Keratinocyte (primary cell): ENCODE results near the gene FAM120A. TPM values are rescaled to one million over a fixed set of nuclear protein-coding genes. Genes with fewer than 3 reads are reported as not detected.

Source experiments
- DNase-seq: peaks from one replicate; pipeline ENCODE4 v3.0.0-alpha.2; 2011; ENCODE audit warnings: low read depth, missing footprints, low spot score
- FAIRE-seq: peaks from 2 replicates; lab custom pipeline; 2011; peaks lifted over from hg19 to GRCh38; lab: Jason Lieb, UNC
- H2AFZ ChIP-seq: 2 replicates; pipeline ENCODE4 v1.6.0; 2012; ENCODE audit warnings: low read length, control low read depth, inconsistent platforms; ENCODE audit not compliant: control insufficient read depth
- H3K27ac ChIP-seq: 2 replicates; pipeline ENCODE4 v1.5.1; 2011; ENCODE audit warnings: low read length; ENCODE audit not compliant: control insufficient read depth, insufficient read depth
- H3K27me3 ChIP-seq: 3 replicates; pipeline ENCODE4 v1.6.0; 2011; ENCODE audit warnings: low read length; ENCODE audit not compliant: control insufficient read depth, insufficient read depth; ENCODE audit errors: extremely low read depth
- H3K36me3 ChIP-seq, 2 experiments: 2 replicates in 1 of 2; 3 replicates in 1 of 2; pipeline ENCODE4 v1.5.1; 2011; ENCODE audit warnings: low read length in 2 of 2, mild to moderate bottlenecking in 1 of 2; ENCODE audit not compliant: control insufficient read depth in 2 of 2, insufficient read depth in 2 of 2; ENCODE audit errors: extremely low read depth in 1 of 2
- H3K4me1 ChIP-seq: 3 replicates; pipeline ENCODE4 v1.5.1; 2011; ENCODE audit warnings: low read length; ENCODE audit not compliant: control insufficient read depth, insufficient read depth; ENCODE audit errors: extremely low read depth
- H3K4me2 ChIP-seq: 3 replicates; pipeline ENCODE4 v1.6.0; 2011; ENCODE audit warnings: low read depth, low read length; ENCODE audit not compliant: control insufficient read depth, insufficient read depth; ENCODE audit errors: extremely low read depth
- H3K4me3 ChIP-seq, 3 experiments: fragments of 200-600 bp in 1 of 3; sonication (generic) in 1 of 3; 2 replicates in 2 of 3; 3 replicates in 1 of 3; pipeline ENCODE4 v1.5.1; 2011 to 2016; ENCODE audit warnings: low read length in 3 of 3, mild to moderate bottlenecking in 3 of 3, control low read depth in 2 of 3, inconsistent platforms in 1 of 3, low read depth in 1 of 3, mixed read lengths in 1 of 3, mixed run types in 1 of 3, moderate library complexity in 1 of 3; ENCODE audit not compliant: control insufficient read depth in 2 of 3, insufficient read depth in 2 of 3; ENCODE audit errors: extremely low read depth in 1 of 3
- H3K79me2 ChIP-seq: 2 replicates; pipeline ENCODE4 v1.6.0; 2012; ENCODE audit warnings: low read length; ENCODE audit not compliant: control insufficient read depth, insufficient read depth
- H3K9ac ChIP-seq: 3 replicates; pipeline ENCODE4 v1.6.0; 2011; ENCODE audit warnings: low read length; ENCODE audit not compliant: control insufficient read depth, insufficient read depth; ENCODE audit errors: extremely low read depth
- H3K9me1 ChIP-seq: 3 replicates; pipeline ENCODE4 v1.6.0; 2011; ENCODE audit warnings: low read length; ENCODE audit not compliant: control insufficient read depth, insufficient read depth; ENCODE audit errors: extremely low read depth
- H3K9me3 ChIP-seq: 2 replicates; pipeline ENCODE4 v1.5.1; 2012; ENCODE audit warnings: low read depth, low read length; ENCODE audit not compliant: control insufficient read depth
- H4K20me1 ChIP-seq: 3 replicates; pipeline ENCODE4 v1.6.0; 2011; ENCODE audit warnings: low read length; ENCODE audit not compliant: control insufficient read depth, insufficient read depth; ENCODE audit errors: extremely low read depth
- EZH2 ChIP-seq: IDR thresholded peaks from one replicate; pipeline ENCODE4 v1.6.1; 2012; ENCODE audit warnings: inconsistent platforms, mild to moderate bottlenecking, low read length, moderate library complexity
- dilution Hi-C: fragments of 300-500 bp; cut with MboI; formaldehyde crosslinking; loops from one replicate; pipeline ENCODE4 v1.7.0; 2020; ENCODE audit warnings: low sequenced_read_pairs; ENCODE audit not compliant: extremely low pct_ligation_motif_present
- polyA plus RNA-seq, 5 experiments: library from polyadenylated mRNA; depleted of rRNA in 3 of 5; stranded (reverse) in 3 of 5; stranded (forward) in 1 of 5; unstranded in 1 of 5; fragments of >200 nt; gene quantifications; 1 replicate in 1 of 5; 2 replicates in 3 of 5; 3 replicates in 1 of 5; pipeline versions ENCODE4 v1.2.1 to v1.2.3, GENCODE V29; 2011 to 2012; ENCODE audit warnings: missing spikeins in 2 of 5, low read depth in 1 of 5, low replicate concordance in 1 of 5
- TF ChIP-seq, protein P1 (sequence below), 3 experiments: IDR thresholded peaks in 1 of 3; conservative IDR thresholded peaks in 1 of 3; optimal IDR thresholded peaks in 1 of 3; 2 replicates in 2 of 3; 3 replicates in 1 of 3; pipeline versions ENCODE3 to v1.5.1; 2011; ENCODE audit warnings: low read length in 3 of 3, mild to moderate bottlenecking in 3 of 3, moderate library complexity in 2 of 3, control low read depth in 1 of 3, inconsistent platforms in 1 of 3; ENCODE audit not compliant: insufficient read depth in 2 of 3; ENCODE audit errors: extremely low read depth in 1 of 3

Gene FAM120A
- polyA plus RNA-seq, 1 donor (not counting 4 experiments of a cell fraction or from before 2014, with no cell fraction given): 79.2 TPM

DNA sequence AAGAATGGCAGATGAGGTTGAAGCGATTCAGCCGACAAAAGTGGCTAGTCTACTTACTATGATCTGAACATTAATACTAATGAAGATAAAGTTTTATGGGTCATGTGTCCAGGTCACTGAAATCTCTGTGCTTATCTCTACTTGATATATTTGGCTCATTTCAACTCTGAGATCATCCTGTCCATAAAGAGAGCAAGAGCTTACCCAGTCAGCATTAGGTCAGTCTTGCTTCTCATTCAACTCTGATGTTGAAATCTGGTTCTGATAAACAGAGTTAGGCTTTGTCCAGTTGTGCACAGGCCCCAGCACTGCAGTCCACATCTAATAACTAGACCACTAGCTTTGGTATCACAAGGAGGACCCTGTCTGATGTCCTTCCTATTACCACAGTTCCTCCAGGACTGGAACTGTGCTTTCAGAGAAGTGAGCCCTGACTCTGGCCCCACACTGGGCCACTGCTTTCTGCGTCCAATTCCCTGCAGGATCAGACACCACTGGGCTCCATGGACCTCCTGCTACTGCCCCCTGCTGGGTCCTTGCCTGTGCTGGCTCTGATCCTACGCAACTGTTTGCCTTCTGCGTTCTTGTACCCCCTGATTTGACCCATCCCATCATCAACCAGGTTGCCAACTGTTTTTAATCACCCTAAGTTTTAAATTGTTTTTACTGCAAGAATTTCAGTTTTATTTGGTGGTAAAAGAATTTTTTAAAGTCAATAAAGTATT, 23.7 kb upstream of the FAM120A start:
- Histone ChIP-seq H4K20me1 (no peaks in the 10 kb centered on the region), H3K27me3 (peaks cover 3% of the 10 kb centered on the region), H3K79me2 (no peaks in the 10 kb centered on the region), H3K36me3 (no peaks in the 10 kb centered on the region), H3K4me3 (no peak overlapping the region), H3K4me1 (no peaks in the 10 kb centered on the region), H3K9ac (no peak overlapping the region), H3K4me2 (no peak overlapping the region), H3K9me1 (no peaks in the 10 kb centered on the region), H3K27ac (no peak overlapping the region), H2AFZ (no peak overlapping the region), H3K9me3 (no peaks in the 10 kb centered on the region)
- DNase-seq (no peak), FAIRE-seq (no peak)
- dilution Hi-C loops: no loop called here
- TF ChIP-seq, protein P1, sequence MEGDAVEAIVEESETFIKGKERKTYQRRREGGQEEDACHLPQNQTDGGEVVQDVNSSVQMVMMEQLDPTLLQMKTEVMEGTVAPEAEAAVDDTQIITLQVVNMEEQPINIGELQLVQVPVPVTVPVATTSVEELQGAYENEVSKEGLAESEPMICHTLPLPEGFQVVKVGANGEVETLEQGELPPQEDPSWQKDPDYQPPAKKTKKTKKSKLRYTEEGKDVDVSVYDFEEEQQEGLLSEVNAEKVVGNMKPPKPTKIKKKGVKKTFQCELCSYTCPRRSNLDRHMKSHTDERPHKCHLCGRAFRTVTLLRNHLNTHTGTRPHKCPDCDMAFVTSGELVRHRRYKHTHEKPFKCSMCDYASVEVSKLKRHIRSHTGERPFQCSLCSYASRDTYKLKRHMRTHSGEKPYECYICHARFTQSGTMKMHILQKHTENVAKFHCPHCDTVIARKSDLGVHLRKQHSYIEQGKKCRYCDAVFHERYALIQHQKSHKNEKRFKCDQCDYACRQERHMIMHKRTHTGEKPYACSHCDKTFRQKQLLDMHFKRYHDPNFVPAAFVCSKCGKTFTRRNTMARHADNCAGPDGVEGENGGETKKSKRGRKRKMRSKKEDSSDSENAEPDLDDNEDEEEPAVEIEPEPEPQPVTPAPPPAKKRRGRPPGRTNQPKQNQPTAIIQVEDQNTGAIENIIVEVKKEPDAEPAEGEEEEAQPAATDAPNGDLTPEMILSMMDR (optimal IDR thresholded peaks at IDR 0.05 in 1 of 3, IDR thresholded peaks at IDR 0.05 in 1 of 3, conservative IDR thresholded peaks at IDR 0.05 in 1 of 3; ENCODE audit: extremely low read depth in 1 of 3, insufficient read depth in 2 of 3, low read length in 3 of 3): peak in 2 of 3 experiments; percentile 33 to 47
- no peak for TF ChIP-seq EZH2

DNA sequence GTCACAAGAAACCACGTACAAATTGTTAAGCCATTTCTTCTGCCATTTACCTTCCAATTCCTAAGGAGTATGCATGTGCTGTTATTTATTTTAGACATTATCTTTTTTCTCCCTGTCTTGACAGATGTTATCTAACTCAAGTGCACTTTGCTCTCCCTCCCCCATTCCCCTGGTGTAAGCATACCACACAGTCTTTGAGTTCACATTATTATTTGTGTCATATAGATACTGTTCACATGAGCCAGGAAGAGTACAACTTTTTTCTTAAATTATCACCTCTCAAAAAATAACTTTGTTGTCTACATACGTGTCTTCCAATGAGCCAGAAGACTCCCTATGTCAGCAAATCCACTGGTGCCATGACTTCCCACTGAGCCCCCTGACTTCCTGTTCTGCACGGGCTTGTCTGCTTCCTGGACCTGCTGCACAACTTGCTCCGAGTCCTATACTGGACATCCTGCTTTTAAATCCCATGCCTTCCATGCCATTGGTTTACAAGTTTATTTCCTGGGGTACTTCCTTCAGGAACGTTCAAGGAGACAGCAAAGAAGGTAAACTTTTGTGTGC, 19.9 kb upstream of the FAM120A start:
- no peak overlapping the region for H3K27ac ChIP-seq
- TF ChIP-seq EZH2: no peak
- TF ChIP-seq, protein P1 (optimal IDR thresholded peaks at IDR 0.05 in 1 of 3, IDR thresholded peaks at IDR 0.05 in 1 of 3, conservative IDR thresholded peaks at IDR 0.05 in 1 of 3; ENCODE audit: extremely low read depth in 1 of 3, insufficient read depth in 2 of 3, low read length in 3 of 3): no peak
- no peak overlapping the region for H3K9ac ChIP-seq
- H3K9me3 ChIP-seq: no peaks in the 10 kb centered on the region
- H3K79me2 ChIP-seq: no peaks in the 10 kb centered on the region
- no peak overlapping the region for H3K4me3 ChIP-seq
- DNase-seq (no peak), FAIRE-seq (no peak)
- H3K27me3 ChIP-seq: no peaks in the 10 kb centered on the region
- H3K9me1 ChIP-seq: no peaks in the 10 kb centered on the region
- H3K4me2 ChIP-seq: no peak overlapping the region
- H2AFZ ChIP-seq: no peak overlapping the region
- H3K4me1 ChIP-seq: no peaks in the 10 kb centered on the region
- no peaks in the 10 kb centered on the region for H3K36me3 ChIP-seq
- no peaks in the 10 kb centered on the region for H4K20me1 ChIP-seq
- dilution Hi-C loops: no loop called here
